DOHH2 (cell line): ENCODE measurements around the gene LRP4.

ENCODE experiments used
- H3F3A ChIP-seq: fragments of 200-600 bp; sonication (generic), shearing (Covaris generic); 2 replicates; pipeline ENCODE4 v1.6.0; 2016; ENCODE audit warnings: antibody characterized with exemption, mild to moderate bottlenecking; ENCODE audit not compliant: control insufficient read depth, insufficient read depth
- H3K27ac ChIP-seq: fragments of 200-600 bp; sonication (generic); 2 replicates; pipeline ENCODE4 v1.5.1; 2014; ENCODE audit warnings: low read depth, mild to moderate bottlenecking, low read length, moderate library complexity
- H3K27me3 ChIP-seq: fragments of 200-600 bp; sonication (generic); 2 replicates; pipeline ENCODE4 v1.6.1; 2014; ENCODE audit warnings: mild to moderate bottlenecking, low read length, mixed read lengths; ENCODE audit not compliant: control insufficient read depth
- H3K36me3 ChIP-seq: fragments of 200-600 bp; sonication (generic); 2 replicates; pipeline ENCODE4 v1.6.1; 2014; ENCODE audit warnings: mild to moderate bottlenecking, low read length, moderate library complexity, mixed read lengths; ENCODE audit not compliant: control insufficient read depth
- H3K4me1 ChIP-seq: fragments of 200-600 bp; sonication (generic); 2 replicates; pipeline ENCODE4 v1.6.1; 2014; ENCODE audit warnings: mild to moderate bottlenecking, low read length, mixed read lengths; ENCODE audit not compliant: control insufficient read depth
- H3K4me2 ChIP-seq: fragments of 200-600 bp; sonication (generic); 2 replicates; pipeline ENCODE4 v1.6.0; 2014; ENCODE audit warnings: mild to moderate bottlenecking, low read length, moderate library complexity
- H3K4me3 ChIP-seq: fragments of 200-600 bp; sonication (generic); 2 replicates; pipeline ENCODE4 v1.5.1; 2014; ENCODE audit warnings: mild to moderate bottlenecking, low read length, mixed read lengths
- H3K79me2 ChIP-seq: fragments of 200-600 bp; sonication (generic); 2 replicates; pipeline ENCODE4 v1.6.1; 2014; ENCODE audit warnings: mild to moderate bottlenecking, low read length, mixed read lengths; ENCODE audit not compliant: control insufficient read depth
- H3K9me2 ChIP-seq: fragments of 200-600 bp; sonication (generic); replicated peaks from 2 replicates; pipeline ENCODE4 v1.6.1; 2014; ENCODE audit warnings: mild to moderate bottlenecking, low read length, mixed read lengths; ENCODE audit not compliant: control insufficient read depth
- H3K9me3 ChIP-seq: fragments of 200-600 bp; sonication (generic); 2 replicates; pipeline ENCODE4 v1.6.1; 2014; ENCODE audit warnings: antibody characterized with exemption, low read length, mixed read lengths; ENCODE audit not compliant: control insufficient read depth, insufficient read depth
- H4K20me1 ChIP-seq: fragments of 200-600 bp; sonication (generic); 2 replicates; pipeline ENCODE4 v1.6.0; 2014; ENCODE audit warnings: low read depth, mild to moderate bottlenecking, antibody characterized with exemption, low read length, moderate library complexity; ENCODE audit not compliant: control insufficient read depth, insufficient read depth
- CTCF ChIP-seq: fragments of 200-600 bp; sonication (generic); IDR thresholded peaks from one replicate; pipeline ENCODE4 v1.5.1; 2014; ENCODE audit warnings: antibody characterized with exemption, mild to moderate bottlenecking, low read depth, low read length; ENCODE audit not compliant: poor library complexity, severe bottlenecking
- EZH2phosphoT487 ChIP-seq: fragments of 200-600 bp; sonication (generic); IDR thresholded peaks from 2 replicates; pipeline ENCODE4 v1.6.1; 2017; ENCODE audit warnings: borderline replicate concordance, mild to moderate bottlenecking, antibody characterized with exemption, low read length, moderate library complexity, mixed read lengths

LRP4 gene

GRCh38 chr11:46918083-46918787 is at the start of gene LRP4:
Gene LRP4 (minus strand): TSS chr11:46918550. CDS start chr11:46918379, 171 bp downstream.
- Histone ChIP-seq H4K20me1 (no peaks in the 10 kb centered on the region), H3K27me3 (peaks cover 19% of the 10 kb centered on the region), H3K4me2 (peak within 1 kb of the TSS; percentile 97), H3K4me1 (peaks cover 44% of the 10 kb centered on the region), H3K4me3 (peak within 1 kb of the TSS; percentile 81), H3F3A (peaks cover 5% of the 10 kb centered on the region), H3K27ac (peak within 1 kb of the TSS; percentile 1; the same call in 1 of the 2 replicates), H3K9me3 (no peaks in the 10 kb centered on the region), H3K79me2 (no peaks in the 10 kb centered on the region), H3K9me2 (no peaks in the 10 kb centered on the region), H3K36me3 (no peaks in the 10 kb centered on the region)
- TF ChIP-seq EZH2phosphoT487, result no peak
- TF ChIP-seq CTCF, result no peak

GRCh38 chr11:46967962-46968361 is 49.6 kb upstream of the LRP4 start:
- Histone ChIP-seq H3K4me2 (no peak overlapping the region), H3K4me1 (no peaks in the 10 kb centered on the region), H3K36me3 (no peaks in the 10 kb centered on the region), H3K9me2 (no peaks in the 10 kb centered on the region), H3K4me3 (no peak overlapping the region), H4K20me1 (no peaks in the 10 kb centered on the region), H3K27ac (no peak overlapping the region), H3K27me3 (no peaks in the 10 kb centered on the region), H3K79me2 (no peaks in the 10 kb centered on the region), H3K9me3 (no peaks in the 10 kb centered on the region), H3F3A (0 out of 2 replicates have a peak, but pooled peaks cover 4% of the 10 kb centered on the region)
- no peak for TF ChIP-seq EZH2phosphoT487
- TF ChIP-seq CTCF, result no peak

GRCh38 chr11:46966773-46967172 is 48.4 kb upstream of the LRP4 start:
- no peak for TF ChIP-seq CTCF
- TF ChIP-seq EZH2phosphoT487, result no peak
- Histone ChIP-seq H3K27me3 (no peaks in the 10 kb centered on the region), H3K4me1 (no peaks in the 10 kb centered on the region), H4K20me1 (no peaks in the 10 kb centered on the region), H3K36me3 (no peaks in the 10 kb centered on the region), H3K79me2 (no peaks in the 10 kb centered on the region), H3K4me3 (no peak overlapping the region), H3K9me2 (no peaks in the 10 kb centered on the region), H3K4me2 (no peak overlapping the region), H3F3A (0 out of 2 replicates have a peak, but pooled peaks cover 4% of the 10 kb centered on the region), H3K27ac (no peak overlapping the region), H3K9me3 (no peaks in the 10 kb centered on the region)
